NCI-H446 (cell line): ENCODE results near the gene OXLD1.
A peak's percentile ranks its signal among the peaks of the same experiment; 100 is the strongest.
"Not testable (repeated sequence)": the region's sequence is repeated elsewhere in the genome, so short reads cannot be mapped to it uniquely, and the experiment has no call there.

Experiments used
- DNase-seq, 2 experiments: peaks; one replicate each; lab custom pipeline; 2025; lab: John Stamatoyannopoulos, UW

OXLD1 gene

GRCh38 chr17:81652906-81653771 lies 13.3 kb downstream of the OXLD1 start:
- no peak for DNase-seq

- DNase-seq: peak in 1 of 2 experiments; percentile 30
These were observed 14.7 kb downstream of the OXLD1 start for GRCh38 chr17:81651692-81652091.

- no peak for DNase-seq
These were observed 15.5 kb downstream of the OXLD1 start for GRCh38 chr17:81650951-81651350.

GRCh38 chr17:81648707-81649085 lies 17.7 kb downstream of the OXLD1 start:
- DNase-seq: no peak

- DNase-seq: no peak
These were observed 18.2 kb downstream of the OXLD1 start for GRCh38 chr17:81648013-81648706.

- no peak for DNase-seq
These were observed 18.8 kb downstream of the OXLD1 start for GRCh38 chr17:81647640-81648012.

- no peak for DNase-seq
These were observed 19.4 kb downstream of the OXLD1 start for GRCh38 chr17:81646869-81647600.

GRCh38 chr17:81644976-81645952 lies 21.1 kb downstream of the OXLD1 start:
- no peak for DNase-seq

GRCh38 chr17:81644496-81644895 lies 21.9 kb downstream of the OXLD1 start:
- no peak for DNase-seq

- no peak for DNase-seq
These were observed 24.4 kb downstream of the OXLD1 start for GRCh38 chr17:81641825-81642489.

GRCh38 chr17:81640011-81640410 lies 26.4 kb downstream of the OXLD1 start:
- DNase-seq: no peak

- DNase-seq: no peak
These were observed 27.7 kb downstream of the OXLD1 start for GRCh38 chr17:81638683-81639082.

GRCh38 chr17:81636505-81637288 lies 29.7 kb downstream of the OXLD1 start, which contains the start of the genes NPLOC4 and TSPAN10:
Gene NPLOC4, minus strand, starts transcription at chr17:81637112. Its CDS starts 182 bp downstream, at chr17:81636930.
Gene TSPAN10, plus strand, starts transcription at chr17:81637196. Its CDS starts 5,217 bp downstream, at chr17:81642413.
- DNase-seq: peak; percentile 52 to 93

- DNase-seq: no peak
These were observed 30.4 kb downstream of the OXLD1 start for GRCh38 chr17:81635973-81636504.

GRCh38 chr17:81635431-81635830 lies 31.0 kb downstream of the OXLD1 start:
- no peak for DNase-seq

GRCh38 chr17:81631482-81631881 lies 34.9 kb downstream of the OXLD1 start:
- no peak for DNase-seq

GRCh38 chr17:81630274-81630673 lies 36.1 kb downstream of the OXLD1 start:
- DNase-seq: no peak

GRCh38 chr17:81621494-81622130 lies 44.8 kb downstream of the OXLD1 start:
- no peak for DNase-seq

GRCh38 chr17:81618307-81618706 lies 48.1 kb downstream of the OXLD1 start:
- DNase-seq: not testable (repeated sequence)
